IPS DF 19.7 (cell line): ENCODE data around the gene KRT6B.

Source experiments
- DNase-seq: peaks from one replicate; pipeline ENCODE4 v3.0.0-alpha.2; 2013; ENCODE audit warnings: low read depth, low spot score

KRT6B gene

GRCh38 chr12:52436000-52436827 lies 15.7 kb downstream of the KRT6B start:
- no peak for DNase-seq

- DNase-seq: no peak
Observed at GRCh38 chr12:52435659-52435999, 16.3 kb downstream of the KRT6B start.

- DNase-seq: no peak
Observed at GRCh38 chr12:52434760-52435530, 17.0 kb downstream of the KRT6B start.

GRCh38 chr12:52434081-52434733 lies 17.7 kb downstream of the KRT6B start, which contains the start of gene KRT75:
Gene KRT75 (minus strand): TSS chr12:52434371. CDS start chr12:52434304, 67 bp downstream.
- DNase-seq: no peak

GRCh38 chr12:52433501-52434080 lies 18.4 kb downstream of the KRT6B start:
- no peak for DNase-seq

- DNase-seq: no peak
Observed at GRCh38 chr12:52432559-52433207, 19.3 kb downstream of the KRT6B start.

- no peak for DNase-seq
Observed at GRCh38 chr12:52428121-52428520, 23.8 kb downstream of the KRT6B start.

GRCh38 chr12:52427083-52427482 lies 24.9 kb downstream of the KRT6B start:
- no peak for DNase-seq

GRCh38 chr12:52426034-52426433 lies 25.9 kb downstream of the KRT6B start:
- no peak for DNase-seq

- DNase-seq: no peak
Observed at GRCh38 chr12:52425466-52425865, 26.5 kb downstream of the KRT6B start.

GRCh38 chr12:52423661-52424500 lies 28.1 kb downstream of the KRT6B start:
- DNase-seq: no peak

GRCh38 chr12:52423035-52423434 lies 28.9 kb downstream of the KRT6B start:
- DNase-seq: no peak

- no peak for DNase-seq
Observed at GRCh38 chr12:52419656-52420055, 32.3 kb downstream of the KRT6B start.

- no peak for DNase-seq
Observed at GRCh38 chr12:52418576-52419110, 33.3 kb downstream of the KRT6B start.

- DNase-seq: no peak
Observed at GRCh38 chr12:52417740-52418139, 34.2 kb downstream of the KRT6B start.

GRCh38 chr12:52416795-52417194 lies 35.2 kb downstream of the KRT6B start:
- DNase-seq: no peak

- no peak for DNase-seq
Observed at GRCh38 chr12:52415870-52416750, 35.8 kb downstream of the KRT6B start.

- no peak for DNase-seq
Observed at GRCh38 chr12:52414936-52415335, 37.0 kb downstream of the KRT6B start.

GRCh38 chr12:52413782-52414345 lies 38.1 kb downstream of the KRT6B start:
- DNase-seq: no peak
